GM12864 (cell line): ENCODE results near the gene SHROOM2.

Experiments used
- DNase-seq: peaks from one replicate; pipeline ENCODE4 v3.0.0-alpha.2; 2011; ENCODE audit warnings: low read depth
- H3K4me3 ChIP-seq: 2 replicates; pipeline ENCODE4 v1.5.1; 2011; ENCODE audit warnings: mild to moderate bottlenecking, low read depth, low read length, control low read depth
- TF ChIP-seq, protein P1 (sequence below): IDR thresholded peaks from 2 replicates; pipeline ENCODE4 v1.5.1; 2011; ENCODE audit warnings: low read depth, mild to moderate bottlenecking, moderate library complexity, low read length, control low read depth, inconsistent platforms; ENCODE audit errors: missing control alignments

Gene SHROOM2

DNA sequence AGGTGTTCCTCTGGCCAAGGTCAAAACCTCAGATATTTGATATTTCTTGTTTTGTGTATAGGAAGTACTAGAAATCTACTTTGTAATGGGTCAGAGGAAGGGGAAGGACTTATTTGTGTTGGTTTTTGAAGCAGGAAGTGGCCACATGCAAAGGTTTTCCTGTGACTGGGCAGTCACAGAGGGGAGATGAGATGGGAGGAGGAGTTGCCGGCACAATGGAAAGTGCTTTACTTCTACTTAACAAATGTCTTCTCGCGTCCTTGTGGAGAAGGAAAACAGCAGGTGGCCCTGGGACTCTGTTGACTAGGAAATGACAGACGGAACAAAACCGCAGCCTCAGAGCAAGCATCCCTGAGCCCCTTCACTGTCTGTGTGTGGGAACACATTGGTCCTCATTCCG, 46.6 kb downstream of the SHROOM2 start:
- H3K4me3 ChIP-seq, result no peak overlapping the region
- peak; percentile 27 for DNase-seq
- TF ChIP-seq, protein P1, sequence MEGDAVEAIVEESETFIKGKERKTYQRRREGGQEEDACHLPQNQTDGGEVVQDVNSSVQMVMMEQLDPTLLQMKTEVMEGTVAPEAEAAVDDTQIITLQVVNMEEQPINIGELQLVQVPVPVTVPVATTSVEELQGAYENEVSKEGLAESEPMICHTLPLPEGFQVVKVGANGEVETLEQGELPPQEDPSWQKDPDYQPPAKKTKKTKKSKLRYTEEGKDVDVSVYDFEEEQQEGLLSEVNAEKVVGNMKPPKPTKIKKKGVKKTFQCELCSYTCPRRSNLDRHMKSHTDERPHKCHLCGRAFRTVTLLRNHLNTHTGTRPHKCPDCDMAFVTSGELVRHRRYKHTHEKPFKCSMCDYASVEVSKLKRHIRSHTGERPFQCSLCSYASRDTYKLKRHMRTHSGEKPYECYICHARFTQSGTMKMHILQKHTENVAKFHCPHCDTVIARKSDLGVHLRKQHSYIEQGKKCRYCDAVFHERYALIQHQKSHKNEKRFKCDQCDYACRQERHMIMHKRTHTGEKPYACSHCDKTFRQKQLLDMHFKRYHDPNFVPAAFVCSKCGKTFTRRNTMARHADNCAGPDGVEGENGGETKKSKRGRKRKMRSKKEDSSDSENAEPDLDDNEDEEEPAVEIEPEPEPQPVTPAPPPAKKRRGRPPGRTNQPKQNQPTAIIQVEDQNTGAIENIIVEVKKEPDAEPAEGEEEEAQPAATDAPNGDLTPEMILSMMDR, result no peak

DNA sequence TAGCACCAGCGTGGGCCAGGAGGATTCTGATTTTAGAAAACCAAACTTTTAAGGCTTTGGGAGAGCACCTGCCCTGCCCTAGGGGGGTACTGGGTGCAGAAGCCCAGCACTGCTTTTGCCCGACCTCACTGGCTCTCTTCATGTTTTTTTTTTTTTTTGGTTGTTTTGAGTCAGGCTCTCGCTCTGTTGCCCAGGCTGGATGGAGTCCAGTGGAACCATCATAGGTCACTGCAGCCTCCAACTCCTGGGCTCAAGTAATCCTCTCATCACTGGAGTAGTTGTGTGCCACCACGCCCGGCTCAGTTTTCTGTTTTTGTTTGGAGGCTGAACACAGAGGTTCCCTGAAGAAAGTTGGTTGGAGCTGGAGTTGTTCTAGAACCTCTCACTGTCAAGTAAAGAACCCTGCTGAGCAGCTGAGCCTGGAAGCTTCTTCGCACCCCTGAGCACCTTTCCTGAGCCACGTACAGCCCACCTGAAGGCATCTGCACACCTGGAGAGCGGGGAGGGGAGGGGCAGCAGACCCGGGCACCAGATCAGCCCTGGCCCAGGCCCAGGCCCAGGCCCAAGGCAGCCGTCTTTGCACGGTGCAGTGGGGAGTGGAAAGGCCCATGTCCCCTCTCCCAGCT, 49.5 kb downstream of the SHROOM2 start:
- H3K4me3 ChIP-seq, result no peak overlapping the region
- no peak for DNase-seq
- TF ChIP-seq, protein P1, result no peak

DNA sequence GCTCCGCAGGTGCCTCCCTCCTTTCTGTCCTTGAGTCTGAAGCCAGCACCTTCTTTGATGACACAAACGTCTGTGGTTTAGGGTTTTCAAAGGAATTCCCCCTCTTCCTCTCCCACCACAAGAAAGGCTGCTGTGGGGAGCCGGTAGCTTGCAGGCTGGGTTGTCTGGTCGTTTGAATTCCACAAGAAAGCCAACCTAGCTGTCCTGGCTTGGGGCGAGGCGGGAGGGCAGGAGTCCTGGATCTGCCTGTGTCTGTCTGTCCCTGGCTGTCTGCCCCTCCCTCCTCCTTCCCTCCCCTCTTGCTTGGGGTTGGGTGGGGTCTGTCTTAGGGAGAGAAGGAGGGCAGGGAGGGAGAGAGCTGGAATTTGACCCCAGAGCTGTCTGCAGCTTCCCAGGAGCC, 56.3 kb downstream of the SHROOM2 start:
- TF ChIP-seq, protein P1, result no peak
- H3K4me3 ChIP-seq, result no peak overlapping the region
- no peak for DNase-seq

DNA sequence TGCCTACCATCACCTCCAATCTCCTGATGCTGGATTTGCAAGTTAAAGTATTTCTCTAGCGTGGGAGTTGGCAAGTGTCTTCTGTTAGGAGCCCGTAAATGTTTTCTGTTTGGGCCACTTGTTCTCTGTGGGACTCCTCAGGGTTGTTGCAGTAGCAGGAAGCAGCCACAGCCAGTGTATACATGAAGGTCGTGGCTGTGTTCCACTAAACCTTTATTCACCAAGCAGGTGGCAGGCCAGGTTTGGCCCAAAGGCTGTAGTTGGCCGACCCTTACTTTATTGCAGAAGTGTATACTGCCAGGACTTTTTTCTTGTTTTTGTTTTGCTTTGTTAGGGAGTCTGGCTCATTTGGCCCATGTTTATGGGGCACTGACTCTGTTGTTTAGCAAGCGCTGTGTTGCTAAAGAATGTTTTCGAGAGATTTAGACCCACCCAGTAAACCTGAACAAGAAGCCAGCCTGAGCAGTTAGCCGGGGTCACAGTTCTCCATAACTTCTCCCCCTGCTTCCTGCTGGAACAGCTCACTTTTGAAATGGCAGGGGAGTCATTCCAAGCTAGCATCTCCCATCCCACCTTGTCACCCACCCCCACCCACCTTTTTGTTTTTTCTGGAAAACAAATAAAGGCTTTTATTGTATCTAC, 58.8 kb downstream of the SHROOM2 start:
- TF ChIP-seq, protein P1, result no peak
- no peak for DNase-seq

DNA sequence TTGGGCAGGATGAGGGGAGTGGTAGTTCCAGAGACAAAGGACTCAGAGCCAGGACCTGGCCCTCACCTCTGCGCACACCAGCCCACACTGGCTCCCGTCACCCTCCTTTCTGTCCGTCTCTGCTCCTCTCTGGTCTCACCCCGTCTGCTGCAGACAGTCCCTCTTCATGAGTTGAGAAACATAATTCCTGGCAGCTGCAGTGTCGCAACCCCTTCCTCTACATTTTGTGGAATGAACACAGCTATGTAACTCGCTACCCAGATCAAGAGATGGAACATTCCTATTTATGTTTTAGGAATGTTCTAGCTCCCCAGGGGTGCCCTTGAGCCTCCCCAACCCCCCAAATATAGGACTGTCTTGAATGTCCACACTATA, 59.3 kb downstream of the SHROOM2 start:
- DNase-seq, result no peak
- H3K4me3 ChIP-seq, result no peak overlapping the region
- TF ChIP-seq, protein P1, result no peak

More for the DNA sequence above, 58.8 kb downstream of the SHROOM2 start:
- H3K4me3 ChIP-seq, result no peak overlapping the region

DNA sequence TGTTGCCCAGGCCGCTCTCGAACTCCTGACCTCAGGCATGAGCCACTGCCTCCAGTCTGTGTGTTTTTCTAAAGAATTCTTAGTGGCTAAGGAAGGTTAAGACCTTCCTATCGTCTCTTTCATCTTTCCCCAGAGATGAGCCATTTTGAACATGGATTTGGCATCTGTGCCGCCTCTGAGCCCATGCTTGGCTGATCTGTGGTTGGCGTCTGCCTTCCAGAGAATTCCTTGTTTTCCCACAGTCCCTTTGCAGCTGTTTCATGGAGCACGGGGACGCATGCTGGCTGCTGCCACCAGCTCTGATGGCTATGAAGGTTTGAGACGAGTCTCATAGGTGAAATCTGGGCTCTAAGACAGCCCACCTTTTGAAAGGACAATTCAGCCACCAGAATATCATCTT, 60.4 kb downstream of the SHROOM2 start:
- DNase-seq, result no peak
- TF ChIP-seq, protein P1, result no peak

DNA sequence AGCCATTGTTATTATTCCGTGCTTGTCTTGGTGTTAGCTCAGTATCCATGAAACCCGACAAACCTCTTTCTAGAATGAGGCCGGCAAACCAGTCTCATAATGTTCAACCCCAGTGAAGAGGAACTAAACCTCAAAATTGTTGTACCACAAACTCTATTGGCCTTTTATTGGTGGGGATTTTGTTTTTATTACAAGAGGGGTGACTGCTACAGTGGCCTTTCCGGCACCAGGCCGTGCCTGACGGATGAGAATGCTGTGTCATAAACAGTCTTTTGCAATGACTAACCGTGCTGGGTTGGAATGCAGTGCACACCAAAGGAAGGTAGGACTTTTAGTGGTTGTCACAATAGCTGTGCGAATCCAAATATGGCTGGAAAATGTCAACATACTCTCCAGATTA, 60.8 kb downstream of the SHROOM2 start:
- TF ChIP-seq, protein P1, result no peak
- H3K4me3 ChIP-seq, result no peak overlapping the region
- DNase-seq, result no peak

More for the DNA sequence above, 60.4 kb downstream of the SHROOM2 start:
- H3K4me3 ChIP-seq, result no peak overlapping the region
